ENCODE data around the gene LRRC34. TPM values are rescaled to one million over a fixed set of nuclear protein-coding genes. Genes with fewer than 3 reads are reported as not detected.
A peak's percentile ranks its signal among the peaks of the same experiment; 100 is the strongest.

The LRRC34 gene
- total and polyA plus RNA-seq, 4 donors, result 1.0 to 5.9 (median 4.6) TPM

GRCh38 chr3:169774186-169774585 lies 38.5 kb downstream of the LRRC34 start:
- H3K27me3 ChIP-seq (ENCODE audit: control insufficient read depth in 1 of 2, insufficient read depth in 2 of 2, low read length in 1 of 2), result no peaks in the 10 kb centered on the region
- intact Hi-C loops (cut with DNase I), result no loop called here
- peaks cover 0 to 5% of the 10 kb centered on the region in 2 donors for H3K4me1 ChIP-seq (ENCODE audit: control insufficient read depth in 1 of 2, insufficient read depth in 2 of 2, low read length in 2 of 2)
- 44 to 49% methylated on average over 5 of the region's 5 CpGs for WGBS, 2 donors
- H3K9me3 ChIP-seq (ENCODE audit: control insufficient read depth, low read length), result no peaks in the 10 kb centered on the region
- ATAC-seq (ENCODE audit: low FRiP score), result no peak
- no peak for DNase-seq
- H3K4me3 ChIP-seq (ENCODE audit: low read length in 2 of 2), result peak overlapping the region; percentile 63 to 70
- H3K36me3 ChIP-seq (ENCODE audit: control insufficient read depth in 1 of 2, insufficient read depth in 2 of 2, low read length in 1 of 2), result peaks cover 0 to 2% of the 10 kb centered on the region in 2 donors
- no peak overlapping the region for H3K27ac ChIP-seq (ENCODE audit: low read depth in 1 of 2, low read length in 2 of 2)

- ATAC-seq (ENCODE audit: low FRiP score) (peak; percentile 96), DNase-seq (peak; percentile 95 to 97)
- peaks cover 0 to 5% of the 10 kb centered on the region in 2 donors for H3K4me1 ChIP-seq (ENCODE audit: control insufficient read depth in 1 of 2, insufficient read depth in 2 of 2, low read length in 2 of 2)
- no peaks in the 10 kb centered on the region for H3K36me3 ChIP-seq (ENCODE audit: control insufficient read depth in 1 of 2, insufficient read depth in 2 of 2, low read length in 1 of 2)
- 0% methylated on average over 56 to 61 of the region's 61 CpGs for WGBS, 2 donors
- peak within 1 kb of the TSS; percentile 63 to 70 for H3K4me3 ChIP-seq (ENCODE audit: low read length in 2 of 2)
- no peaks in the 10 kb centered on the region for H3K27me3 ChIP-seq (ENCODE audit: control insufficient read depth in 1 of 2, insufficient read depth in 2 of 2, low read length in 1 of 2)
- no peaks in the 10 kb centered on the region for H3K9me3 ChIP-seq (ENCODE audit: control insufficient read depth, low read length)
- H3K27ac ChIP-seq (ENCODE audit: low read depth in 1 of 2, low read length in 2 of 2), result peak within 1 kb of the TSS; percentile 86 to 95
- intact Hi-C loops (cut with DNase I), result no loop called here
These were observed 39.5 kb downstream of the LRRC34 start, which contains the start of gene MYNN for GRCh38 chr3:169772897-169773816. Gene MYNN (plus strand): TSS chr3:169773396. CDS start chr3:169774296, 900 bp downstream.

- Histone ChIP-seq H3K36me3 (ENCODE audit: control insufficient read depth in 1 of 2, insufficient read depth in 2 of 2, low read length in 1 of 2) (no peaks in the 10 kb centered on the region), H3K27ac (ENCODE audit: low read depth in 1 of 2, low read length in 2 of 2) (peak overlapping the region; percentile 86 to 89), H3K4me3 (ENCODE audit: low read length in 2 of 2) (peak overlapping the region; percentile 29 to 70), H3K27me3 (ENCODE audit: control insufficient read depth in 1 of 2, insufficient read depth in 2 of 2, low read length in 1 of 2) (no peaks in the 10 kb centered on the region), H3K9me3 (ENCODE audit: control insufficient read depth, low read length) (no peaks in the 10 kb centered on the region), H3K4me1 (ENCODE audit: control insufficient read depth in 1 of 2, insufficient read depth in 2 of 2, low read length in 2 of 2) (peaks cover 0 to 5% of the 10 kb centered on the region in 2 donors)
- intact Hi-C loops (cut with DNase I), result no loop called here
- DNase-seq (peak; percentile 76 to 87), ATAC-seq (ENCODE audit: low FRiP score) (peak; percentile 87)
- WGBS, 2 donors, result 0 to 1% methylated on average over 15 of the region's 15 CpGs
These were observed 40.3 kb downstream of the LRRC34 start for GRCh38 chr3:169772305-169772896.

GRCh38 chr3:169771497-169772304 lies 41.0 kb downstream of the LRRC34 start:
- peak in 1 of 2 donors; percentile 59 for DNase-seq
- H3K4me1 ChIP-seq (ENCODE audit: control insufficient read depth in 1 of 2, insufficient read depth in 2 of 2, low read length in 2 of 2), result peaks cover 0 to 5% of the 10 kb centered on the region in 2 donors
- no peaks in the 10 kb centered on the region for H3K9me3 ChIP-seq (ENCODE audit: control insufficient read depth, low read length)
- H3K4me3 ChIP-seq (ENCODE audit: low read length in 2 of 2), result peak overlapping the region; percentile 72 to 74
- H3K36me3 ChIP-seq (ENCODE audit: control insufficient read depth in 1 of 2, insufficient read depth in 2 of 2, low read length in 1 of 2), result no peaks in the 10 kb centered on the region
- peak; percentile 83 for ATAC-seq (ENCODE audit: low FRiP score)
- WGBS, 2 donors, result 1% methylated on average over 27 of the region's 27 CpGs
- intact Hi-C loops (cut with DNase I), result no loop called here
- H3K27ac ChIP-seq (ENCODE audit: low read depth in 1 of 2, low read length in 2 of 2), result peak overlapping the region in 1 of 2 donors; percentile 6
- H3K27me3 ChIP-seq (ENCODE audit: control insufficient read depth in 1 of 2, insufficient read depth in 2 of 2, low read length in 1 of 2), result no peaks in the 10 kb centered on the region

DNA sequence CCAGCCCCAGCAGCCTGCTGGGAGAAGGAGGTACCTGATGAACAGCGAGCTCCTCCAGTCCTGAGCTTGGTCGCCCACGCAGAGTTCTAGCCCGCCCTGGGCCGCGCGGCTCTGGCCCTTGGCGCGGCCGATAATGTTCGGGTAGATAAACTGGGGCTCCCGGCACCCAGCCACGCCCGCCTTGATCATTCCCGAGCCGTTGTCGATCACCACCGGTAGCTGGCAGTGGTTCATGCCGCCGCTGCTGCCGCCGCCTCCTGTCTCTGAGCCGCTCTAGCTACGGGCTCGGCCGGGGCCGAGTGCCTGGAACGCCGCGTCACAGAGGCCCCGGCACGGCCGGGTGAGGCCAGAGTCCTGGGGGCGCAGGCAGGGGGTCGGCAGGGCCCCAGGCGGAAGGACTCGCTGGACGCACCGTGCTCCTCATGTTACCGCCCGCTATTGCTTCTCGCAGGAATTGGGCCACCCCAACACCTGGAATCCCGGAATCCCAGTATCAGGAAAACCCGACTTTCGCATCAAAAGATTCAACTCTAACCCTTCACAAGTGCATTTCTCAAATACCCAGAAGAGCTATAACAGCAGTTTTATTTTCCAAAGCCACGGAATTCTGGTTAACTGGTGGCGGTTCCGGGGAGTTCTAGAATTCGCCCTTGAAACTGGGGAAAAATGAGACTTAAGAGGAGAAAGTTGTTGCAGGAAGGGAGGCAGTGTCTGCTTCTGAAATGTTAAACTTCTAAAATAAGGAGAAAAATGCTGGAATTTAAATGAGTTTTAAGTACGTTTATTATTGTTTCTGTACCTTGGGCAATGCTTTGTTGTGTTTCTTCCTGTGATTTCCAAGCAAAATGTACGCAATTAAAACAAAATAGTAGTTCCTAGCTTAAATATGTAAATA lies 43.2 kb downstream of the LRRC34 start, which contains the start of gene ACTRT3:
ACTRT3 (minus strand) TSS at position 275 of the 895 bp plus-strand sequence; CDS start at position 234, 41 bp downstream.
- Histone ChIP-seq H3K4me3 (ENCODE audit: low read length in 2 of 2) (peak within 1 kb of the TSS; percentile 62 to 67), H3K9me3 (ENCODE audit: control insufficient read depth, low read length) (no peaks in the 10 kb centered on the region), H3K27ac (ENCODE audit: low read depth in 1 of 2, low read length in 2 of 2) (peak within 1 kb of the TSS; percentile 71 to 83), H3K27me3 (ENCODE audit: control insufficient read depth in 1 of 2, insufficient read depth in 2 of 2, low read length in 1 of 2) (no peaks in the 10 kb centered on the region), H3K36me3 (ENCODE audit: control insufficient read depth in 1 of 2, insufficient read depth in 2 of 2, low read length in 1 of 2) (no peaks in the 10 kb centered on the region), H3K4me1 (ENCODE audit: control insufficient read depth in 1 of 2, insufficient read depth in 2 of 2, low read length in 2 of 2) (peaks cover 0 to 5% of the 10 kb centered on the region in 2 donors)
- WGBS, 2 donors, result 1% methylated on average over 50 to 51 of the region's 51 CpGs
- ATAC-seq (ENCODE audit: low FRiP score) (peak; percentile 33), DNase-seq (peak; percentile 83 to 89)
- intact Hi-C loops (cut with DNase I), result loop anchor here (5.0 to 10.0 kb wide), 5 partner anchors 102 to 1675 kb away; partner anchors contain the start of genes GOLIM4 (in 1 of the 2) and SEC62 (in 1 of the 2)

DNA sequence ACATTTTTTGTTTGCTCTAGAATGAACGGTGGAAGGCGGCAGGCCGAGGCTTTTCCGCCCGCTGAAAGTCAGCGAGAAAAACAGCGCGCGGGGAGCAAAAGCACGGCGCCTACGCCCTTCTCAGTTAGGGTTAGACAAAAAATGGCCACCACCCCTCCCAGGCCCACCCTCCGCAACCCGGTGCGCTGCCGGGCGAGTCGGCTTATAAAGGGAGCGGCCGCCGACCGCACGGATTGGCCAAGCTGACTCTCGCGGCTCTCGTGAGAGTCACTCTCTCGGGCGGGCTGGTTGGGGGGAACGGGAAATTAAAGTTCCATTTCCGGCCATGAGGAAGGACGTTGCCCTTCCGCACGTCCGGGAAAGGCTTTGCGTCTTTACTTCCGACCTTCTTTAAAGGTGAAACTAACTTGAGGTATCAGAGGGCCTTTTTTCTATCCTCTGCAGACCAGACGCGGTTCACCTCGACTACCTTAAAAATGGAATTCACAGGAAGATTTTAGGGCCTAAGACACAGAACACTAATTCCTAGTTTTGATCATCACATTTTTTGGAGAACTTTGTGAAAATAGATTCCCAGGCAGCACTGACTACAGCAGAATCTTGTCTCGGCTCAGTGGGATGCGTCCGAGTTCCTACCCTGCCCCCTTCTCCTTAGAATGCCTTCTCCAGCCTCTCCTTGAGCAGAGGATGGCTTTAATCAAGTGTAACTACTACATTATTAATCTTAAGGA lies 47.7 kb downstream of the LRRC34 start, which contains the start of gene TERC:
TERC (minus strand) TSS at position 179 of the 731 bp plus-strand sequence.
- H3K36me3 ChIP-seq (ENCODE audit: control insufficient read depth in 1 of 2, insufficient read depth in 2 of 2, low read length in 1 of 2), result no peaks in the 10 kb centered on the region
- H3K4me3 ChIP-seq (ENCODE audit: low read length in 2 of 2), result peak within 1 kb of the TSS; percentile 73 to 96
- DNase-seq, result peak; percentile 95 to 97
- intact Hi-C loops (cut with DNase I), result loop anchor here (5.0 to 10.0 kb wide), 6 partner anchors 98 to 1670 kb away; partner anchors contain the start of genes SEC62 (in 2 of the 2) and GOLIM4 (in 1 of the 2)
- H3K4me1 ChIP-seq (ENCODE audit: control insufficient read depth in 1 of 2, insufficient read depth in 2 of 2, low read length in 2 of 2), result no peaks in the 10 kb centered on the region
- WGBS, 2 donors, result 6 to 7% methylated on average over 42 of the region's 42 CpGs
- peak within 1 kb of the TSS; percentile 97 to 99 for H3K27ac ChIP-seq (ENCODE audit: low read depth in 1 of 2, low read length in 2 of 2)
- peak; percentile 97 for ATAC-seq (ENCODE audit: low FRiP score)
- no peaks in the 10 kb centered on the region for H3K9me3 ChIP-seq (ENCODE audit: control insufficient read depth, low read length)
- no peaks in the 10 kb centered on the region for H3K27me3 ChIP-seq (ENCODE audit: control insufficient read depth in 1 of 2, insufficient read depth in 2 of 2, low read length in 1 of 2)

DNA sequence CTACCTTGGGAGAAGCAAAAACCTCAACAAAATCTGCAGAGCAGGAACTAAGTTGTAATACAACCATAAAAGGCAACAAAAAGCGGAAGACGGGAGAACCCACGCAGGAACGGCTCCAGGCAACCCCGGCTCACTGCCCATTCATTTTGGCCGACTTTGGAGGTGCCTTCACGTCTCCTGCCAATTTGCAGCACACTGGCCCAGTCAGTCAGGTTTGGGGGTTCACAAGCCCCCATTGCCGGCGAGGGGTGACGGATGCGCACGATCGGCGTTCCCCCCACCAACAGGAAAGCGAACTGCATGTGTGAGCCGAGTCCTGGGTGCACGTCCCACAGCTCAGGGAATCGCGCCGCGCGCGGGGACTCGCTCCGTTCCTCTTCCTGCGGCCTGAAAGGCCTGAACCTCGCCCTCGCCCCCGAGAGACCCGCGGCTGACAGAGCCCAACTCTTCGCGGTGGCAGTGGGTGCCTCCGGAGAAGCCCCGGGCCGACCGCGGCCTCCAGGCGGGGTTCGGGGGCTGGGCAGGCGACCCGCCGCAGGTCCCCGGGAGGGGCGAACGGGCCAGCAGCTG lies 48.3 kb downstream of the LRRC34 start:
- H3K4me1 ChIP-seq (ENCODE audit: control insufficient read depth in 1 of 2, insufficient read depth in 2 of 2, low read length in 2 of 2), result no peaks in the 10 kb centered on the region
- H3K9me3 ChIP-seq (ENCODE audit: control insufficient read depth, low read length), result no peaks in the 10 kb centered on the region
- ATAC-seq (ENCODE audit: low FRiP score) (peak; percentile 84), DNase-seq (peak; percentile 87 to 88)
- peak overlapping the region; percentile 73 to 96 for H3K4me3 ChIP-seq (ENCODE audit: low read length in 2 of 2)
- WGBS, 2 donors, result 0% methylated on average over 46 of the region's 46 CpGs
- intact Hi-C loops (cut with DNase I), result loop anchor here (5.0 to 10.0 kb wide), 5 partner anchors 200 to 1670 kb away; partner anchors contain the start of genes SEC62 (in 2 of the 2) and GOLIM4 (in 1 of the 2)
- H3K36me3 ChIP-seq (ENCODE audit: control insufficient read depth in 1 of 2, insufficient read depth in 2 of 2, low read length in 1 of 2), result no peaks in the 10 kb centered on the region
- H3K27ac ChIP-seq (ENCODE audit: low read depth in 1 of 2, low read length in 2 of 2), result peak overlapping the region; percentile 97 to 99
- H3K27me3 ChIP-seq (ENCODE audit: control insufficient read depth in 1 of 2, insufficient read depth in 2 of 2, low read length in 1 of 2), result no peaks in the 10 kb centered on the region
